ENCODE measurements around the gene PHOSPHO2.

DNA sequence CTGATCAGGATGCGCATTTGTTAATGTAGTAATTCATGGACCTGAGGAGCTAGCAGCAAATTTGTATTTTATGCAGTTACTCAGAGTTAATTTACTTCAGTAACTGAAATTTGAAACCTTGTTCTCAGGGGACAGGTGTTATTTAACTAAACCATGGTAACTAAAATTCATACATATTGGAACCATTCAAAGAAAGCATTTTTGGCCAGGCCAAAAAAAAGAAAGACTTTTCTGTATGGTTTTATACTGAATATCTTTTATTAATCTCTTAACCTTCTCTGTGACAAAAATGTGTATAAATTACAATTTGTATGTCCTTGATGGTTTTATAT lies 35.0 kb downstream of the PHOSPHO2 start:
- TF ChIP-seq, protein P1, sequence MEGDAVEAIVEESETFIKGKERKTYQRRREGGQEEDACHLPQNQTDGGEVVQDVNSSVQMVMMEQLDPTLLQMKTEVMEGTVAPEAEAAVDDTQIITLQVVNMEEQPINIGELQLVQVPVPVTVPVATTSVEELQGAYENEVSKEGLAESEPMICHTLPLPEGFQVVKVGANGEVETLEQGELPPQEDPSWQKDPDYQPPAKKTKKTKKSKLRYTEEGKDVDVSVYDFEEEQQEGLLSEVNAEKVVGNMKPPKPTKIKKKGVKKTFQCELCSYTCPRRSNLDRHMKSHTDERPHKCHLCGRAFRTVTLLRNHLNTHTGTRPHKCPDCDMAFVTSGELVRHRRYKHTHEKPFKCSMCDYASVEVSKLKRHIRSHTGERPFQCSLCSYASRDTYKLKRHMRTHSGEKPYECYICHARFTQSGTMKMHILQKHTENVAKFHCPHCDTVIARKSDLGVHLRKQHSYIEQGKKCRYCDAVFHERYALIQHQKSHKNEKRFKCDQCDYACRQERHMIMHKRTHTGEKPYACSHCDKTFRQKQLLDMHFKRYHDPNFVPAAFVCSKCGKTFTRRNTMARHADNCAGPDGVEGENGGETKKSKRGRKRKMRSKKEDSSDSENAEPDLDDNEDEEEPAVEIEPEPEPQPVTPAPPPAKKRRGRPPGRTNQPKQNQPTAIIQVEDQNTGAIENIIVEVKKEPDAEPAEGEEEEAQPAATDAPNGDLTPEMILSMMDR (IDR thresholded peaks at IDR 0.05; ENCODE audit: low read depth, low read length), result no peak
- TF ChIP-seq EZH2phosphoT487 (IDR thresholded peaks at IDR 0.05; ENCODE audit: low read depth), result no peak

All from OCI-LY3 (cell line).